ENCODE data around the gene ANTKMT. TPM values are rescaled to one million over a fixed set of nuclear protein-coding genes. Genes with fewer than 3 reads are reported as not detected.

ANTKMT gene
- total and polyA plus RNA-seq, 4 donors = 14.0 to 29.7 (median 19.7) TPM

Small RNA genes within 50 kb of the gene (small RNA-seq; reads per million reads assigned to genes)
- not detected for gene MIR662

Other genes starting within 250 kb of the ANTKMT start
- gene CAPN15, start 193.4 kb upstream of the ANTKMT start, total RNA-seq = 10 to 100 TPM; 26.2 to 37.2 TPM
- gene CAPN15, start 193.4 kb upstream of the ANTKMT start, polyA plus RNA-seq = 10 to 100 TPM in 1 of 2 donors, 1 to 10 TPM in 1; 5.9 to 17.0 TPM
- not detected for gene PRR35, start 160.8 kb upstream of the ANTKMT start, total RNA-seq
- not detected for gene PRR35, start 160.8 kb upstream of the ANTKMT start, polyA plus RNA-seq
- gene NHLRC4, start 154.1 kb upstream of the ANTKMT start, total RNA-seq = 1 to 10 TPM in 1 of 2 donors, under 1 TPM in 1; 0.25 to 7.0 TPM
- gene NHLRC4, start 154.1 kb upstream of the ANTKMT start, polyA plus RNA-seq = under 1 TPM in 1 of 2 donors, not detected in 1; 0.17 TPM
- 100 to 1,000 TPM in 1 of 2 donors, 10 to 100 TPM in 1; 16.8 to 144 TPM for gene PIGQ, start 151.2 kb upstream of the ANTKMT start, total RNA-seq
- 10 to 100 TPM; 18.9 to 22.4 TPM for gene PIGQ, start 151.2 kb upstream of the ANTKMT start, polyA plus RNA-seq
- gene RAB40C, start 131.1 kb upstream of the ANTKMT start, total RNA-seq = 10 to 100 TPM in 1 of 2 donors, 1 to 10 TPM in 1; 7.7 to 11.0 TPM
- 10 to 100 TPM in 1 of 2 donors, 1 to 10 TPM in 1; 6.1 to 10.7 TPM for gene RAB40C, start 131.1 kb upstream of the ANTKMT start, polyA plus RNA-seq
- gene WFIKKN1, start 90.2 kb upstream of the ANTKMT start, total RNA-seq = 1 to 10 TPM in 1 of 2 donors, under 1 TPM in 1; 0.67 to 1.2 TPM
- gene WFIKKN1, start 90.2 kb upstream of the ANTKMT start, polyA plus RNA-seq = under 1 TPM; 0.19 to 0.24 TPM
- 10 to 100 TPM; 26.3 to 28.1 TPM for gene METTL26, start 84.8 kb upstream of the ANTKMT start, total RNA-seq
- gene METTL26, start 84.8 kb upstream of the ANTKMT start, polyA plus RNA-seq = 10 to 100 TPM; 54.6 to 69.1 TPM
- 10 to 100 TPM; 16.3 to 45.5 TPM for gene MCRIP2, start 79.3 kb upstream of the ANTKMT start, total RNA-seq
- 10 to 100 TPM; 77.4 to 97.3 TPM for gene MCRIP2, start 79.3 kb upstream of the ANTKMT start, polyA plus RNA-seq
- 10 to 100 TPM in 1 of 2 donors, 1 to 10 TPM in 1; 10.0 to 13.4 TPM for gene WDR90, start 71.8 kb upstream of the ANTKMT start, total RNA-seq
- 1 to 10 TPM; 4.7 to 5.9 TPM for gene WDR90, start 71.8 kb upstream of the ANTKMT start, polyA plus RNA-seq
- gene RHOT2, start 53.0 kb upstream of the ANTKMT start, total RNA-seq = 10 to 100 TPM; 20.8 to 31.0 TPM
- gene RHOT2, start 53.0 kb upstream of the ANTKMT start, polyA plus RNA-seq = 10 to 100 TPM; 37.5 to 37.9 TPM
- gene RHBDL1, start 45.5 kb upstream of the ANTKMT start, total RNA-seq = under 1 TPM; 0.67 to 0.84 TPM
- gene RHBDL1, start 45.5 kb upstream of the ANTKMT start, polyA plus RNA-seq = under 1 TPM; 0.35 to 0.74 TPM
- gene STUB1, start 40.7 kb upstream of the ANTKMT start, total RNA-seq = 10 to 100 TPM; 32.4 to 38.2 TPM
- 10 to 100 TPM; 62.2 to 74.4 TPM for gene STUB1, start 40.7 kb upstream of the ANTKMT start, polyA plus RNA-seq
- gene JMJD8, start 36.8 kb upstream of the ANTKMT start, total RNA-seq = 10 to 100 TPM; 21.2 to 35.8 TPM
- 10 to 100 TPM; 30.9 to 52.6 TPM for gene JMJD8, start 36.8 kb upstream of the ANTKMT start, polyA plus RNA-seq
- gene WDR24, start 30.7 kb upstream of the ANTKMT start, total RNA-seq = 1 to 10 TPM; 4.4 to 6.7 TPM
- gene WDR24, start 30.7 kb upstream of the ANTKMT start, polyA plus RNA-seq = 1 to 10 TPM; 4.2 to 8.0 TPM
- gene FBXL16, start 15.3 kb upstream of the ANTKMT start, total RNA-seq = under 1 TPM in 1 of 2 donors, not detected in 1; under 0.01 TPM
- gene FBXL16, start 15.3 kb upstream of the ANTKMT start, polyA plus RNA-seq = under 1 TPM in 1 of 2 donors, not detected in 1; 0.14 TPM
- gene METRN, start 6.0 kb upstream of the ANTKMT start, total RNA-seq = 1 to 10 TPM; 5.9 to 8.3 TPM
- gene METRN, start 6.0 kb upstream of the ANTKMT start, polyA plus RNA-seq = 10 to 100 TPM in 1 of 2 donors, 1 to 10 TPM in 1; 4.6 to 22.9 TPM
- gene CCDC78, start 5.3 kb downstream of the ANTKMT start, total RNA-seq = under 1 TPM; 0.08 to 0.28 TPM
- gene CCDC78, start 5.3 kb downstream of the ANTKMT start, polyA plus RNA-seq = under 1 TPM in 1 of 2 donors, not detected in 1; 0.05 TPM
- gene HAGHL, start 6.0 kb downstream of the ANTKMT start, total RNA-seq = 1 to 10 TPM in 1 of 2 donors, under 1 TPM in 1; 0.67 to 1.1 TPM
- gene HAGHL, start 6.0 kb downstream of the ANTKMT start, polyA plus RNA-seq = under 1 TPM; 0.25 to 0.32 TPM
- 10 to 100 TPM; 16.9 to 24.3 TPM for gene CIAO3, start 19.9 kb downstream of the ANTKMT start, total RNA-seq
- gene CIAO3, start 19.9 kb downstream of the ANTKMT start, polyA plus RNA-seq = 10 to 100 TPM; 13.2 to 16.0 TPM
- under 1 TPM; 0.08 to 0.65 TPM for gene MSLN, start 39.6 kb downstream of the ANTKMT start, total RNA-seq
- under 1 TPM in 1 of 2 donors, not detected in 1; 0.03 TPM for gene MSLN, start 39.6 kb downstream of the ANTKMT start, polyA plus RNA-seq
- 1 to 10 TPM; 8.2 to 9.7 TPM for gene RPUSD1, start 67.2 kb downstream of the ANTKMT start, total RNA-seq
- 10 to 100 TPM in 1 of 2 donors, 1 to 10 TPM in 1; 4.5 to 10.7 TPM for gene RPUSD1, start 67.2 kb downstream of the ANTKMT start, polyA plus RNA-seq
- 10 to 100 TPM in 1 of 2 donors, 1 to 10 TPM in 1; 5.1 to 15.6 TPM for gene CHTF18, start 67.5 kb downstream of the ANTKMT start, total RNA-seq
- gene CHTF18, start 67.5 kb downstream of the ANTKMT start, polyA plus RNA-seq = 1 to 10 TPM; 1.7 to 2.6 TPM
- not detected for gene GNG13, start 79.6 kb downstream of the ANTKMT start, total RNA-seq
- not detected for gene GNG13, start 79.6 kb downstream of the ANTKMT start, polyA plus RNA-seq
- 10 to 100 TPM in 1 of 2 donors, 1 to 10 TPM in 1; 8.8 to 24.3 TPM for gene LMF1, start 249.8 kb downstream of the ANTKMT start, total RNA-seq
- 10 to 100 TPM; 11.5 to 13.6 TPM for gene LMF1, start 249.8 kb downstream of the ANTKMT start, polyA plus RNA-seq

Measured in liver (tissue), 5 donors.